HEK293 (cell line): ENCODE results near the gene NFIX.
"Not testable (repeated sequence)": the region's sequence is repeated elsewhere in the genome, so short reads cannot be mapped to it uniquely, and the experiment has no call there.

Experiments
- CTCF ChIA-PET: fragments of 350-600 bp; formaldehyde crosslinking; extraction: SDS; loops from one replicate; lab custom pipeline; 2021; ENCODE audit warnings: antibody characterized with exemption; lab: Yijun Ruan, JAX
- POLR2A ChIA-PET: fragments of 300-600 bp; formaldehyde crosslinking; extraction: SDS; loops from one replicate; lab custom pipeline; 2020; ENCODE audit warnings: antibody characterized with exemption, inconsistent platforms; lab: Yijun Ruan, JAX
- H3K27ac ChIP-seq: fragments of 200-500 bp; sonication (Bioruptor generic); 2 replicates; pipeline ENCODE4 v1.5.1; 2014; ENCODE audit warnings: low read depth, low read length, control low read depth, inconsistent platforms; ENCODE audit errors: extremely low read depth
- H3K36me3 ChIP-seq, 2 experiments: fragments of 200-500 bp in 1 of 2; sonication (Bioruptor generic) in 1 of 2; 1 replicate in 1 of 2; 2 replicates in 1 of 2; pipeline ENCODE4 v1.5.1; 2014 to 2017; ENCODE audit warnings: inconsistent platforms in 2 of 2, low read length in 2 of 2; ENCODE audit not compliant: control insufficient read depth in 2 of 2, insufficient read depth in 1 of 2
- H3K4me1 ChIP-seq: fragments of 200-500 bp; sonication (Bioruptor generic); 2 replicates; pipeline ENCODE4 v1.5.1; 2014; ENCODE audit warnings: mild to moderate bottlenecking, low read length, inconsistent platforms; ENCODE audit not compliant: control insufficient read depth, insufficient read depth
- H3K4me3 ChIP-seq: 2 replicates; pipeline ENCODE4 v1.5.1; 2011; ENCODE audit warnings: low read depth, mild to moderate bottlenecking, control low read depth, low read length, moderate library complexity
- H3K9me3 ChIP-seq: fragments of 200-500 bp; sonication (Bioruptor generic); 2 replicates; pipeline ENCODE4 v1.5.1; 2014; ENCODE audit warnings: low read depth, low read length, inconsistent platforms; ENCODE audit not compliant: control insufficient read depth, insufficient read depth
- BCL11B ChIP-seq: fragments of 450-650 bp; formaldehyde crosslinking; IDR thresholded peaks from 2 replicates; pipeline ENCODE4 v1.5.1; 2016; ENCODE audit warnings: low read depth, missing biosample characterization, missing genetic modification characterization
- GLIS1 ChIP-seq: fragments of 450-650 bp; formaldehyde crosslinking; IDR thresholded peaks from 2 replicates; pipeline ENCODE4 v1.5.1; 2016; ENCODE audit warnings: missing biosample characterization, missing genetic modification characterization
- HOXA7 ChIP-seq: sonication (generic); formaldehyde crosslinking; IDR thresholded peaks from 2 replicates; pipeline ENCODE4 v1.8.1; 2022; ENCODE audit warnings: missing genetic modification reagents, borderline replicate concordance
- PRDM1 ChIP-seq: fragments of 450-650 bp; formaldehyde crosslinking; IDR thresholded peaks from 2 replicates; pipeline ENCODE4; 2016; ENCODE audit warnings: missing biosample characterization, missing genetic modification characterization
- PRDM2 ChIP-seq: fragments of 450-650 bp; formaldehyde crosslinking; IDR thresholded peaks from 2 replicates; pipeline ENCODE4 v1.5.1; 2016; ENCODE audit warnings: missing biosample characterization, missing genetic modification characterization, borderline replicate concordance
- ZIC2 ChIP-seq: fragments of 450-650 bp; formaldehyde crosslinking; IDR thresholded peaks from 2 replicates; pipeline ENCODE4 v1.5.1; 2016; ENCODE audit warnings: missing biosample characterization, missing genetic modification characterization
- ZNF148 ChIP-seq: fragments of 450-650 bp; formaldehyde crosslinking; IDR thresholded peaks from 2 replicates; pipeline ENCODE4 v1.5.0; 2017; ENCODE audit warnings: missing biosample characterization, missing genetic modification characterization, borderline replicate concordance
- ZNF174 ChIP-seq: fragments of 450-650 bp; formaldehyde crosslinking; IDR thresholded peaks from 2 replicates; pipeline ENCODE4 v1.5.0; 2017; ENCODE audit warnings: missing biosample characterization, mild to moderate bottlenecking, missing genetic modification characterization
- ZNF341 ChIP-seq: fragments of 450-650 bp; formaldehyde crosslinking; IDR thresholded peaks from 2 replicates; pipeline ENCODE4; 2016; ENCODE audit warnings: low read depth, missing biosample characterization, missing genetic modification characterization
- ZNF473 ChIP-seq: fragments of 450-650 bp; formaldehyde crosslinking; IDR thresholded peaks from 2 replicates; pipeline ENCODE4 v1.5.1; 2017; ENCODE audit warnings: missing biosample characterization, missing genetic modification characterization
- ZNF658 ChIP-seq: fragments of 450-650 bp; formaldehyde crosslinking; IDR thresholded peaks from 2 replicates; pipeline ENCODE4; 2016; ENCODE audit warnings: missing biosample characterization, missing genetic modification characterization
- ZSCAN5A ChIP-seq: fragments of 450-650 bp; formaldehyde crosslinking; IDR thresholded peaks from 2 replicates; pipeline ENCODE4 v1.5.1; 2016; ENCODE audit warnings: missing biosample characterization, missing genetic modification characterization

The NFIX gene

GRCh38 chr19:12954612-12954962 is 40.7 kb upstream of the NFIX start:
- POLR2A ChIA-PET = interaction anchor here (1.0 to 4.9 kb wide), 6 partner anchors 8 to 64 kb away, joined by 3 to 21 read pairs (median 9); partner anchors contain the start of genes CALR, FARSA, GCDH and RAD23A
- TF ChIP-seq ZNF658 (tag by site-specific recombination) (no peak), ZNF174 (no peak), ZNF473 (no peak), ZSCAN5A (tag by site-specific recombination) (no peak), ZIC2 (tag by site-specific recombination) (peak; percentile 41), PRDM1 (tag by site-specific recombination) (peak; percentile 63), PRDM2 (tag by site-specific recombination) (no peak)
- TF ChIP-seq, all 188 proteins: peak for 2
- H3K4me3 ChIP-seq = no peak overlapping the region
- CTCF ChIA-PET = interaction anchor here (0.5 to 5.5 kb wide), 3 partner anchors 12 to 74 kb away, joined by 3 to 48 read pairs (median 3); no protein-coding TSS in a partner anchor
- H3K9me3 ChIP-seq = no peaks in the 10 kb centered on the region
- H3K36me3 ChIP-seq = peaks cover 34 to 53% of the 10 kb centered on the region in 2 experiments
- H3K4me1 ChIP-seq = peaks cover 10% of the 10 kb centered on the region
- peak overlapping the region; percentile 59 for H3K27ac ChIP-seq

- TF ChIP-seq BCL11B (tag by site-specific recombination) = 0 out of 2 replicates have a peak, but pooled peaks have one; percentile 60
- ChIA-PET POLR2A (interaction anchor here (1.0 to 3.8 kb wide), 6 partner anchors 9 to 68 kb away, joined by 3 to 18 read pairs (median 6); partner anchors contain the start of gene FARSA), CTCF (interaction anchor here (0.7 to 5.5 kb wide), 2 partner anchors 8 to 11 kb away, joined by 4 to 48 read pairs; no protein-coding TSS in a partner anchor)
- peaks cover 10% of the 10 kb centered on the region for H3K4me1 ChIP-seq
- peak overlapping the region; percentile 63 for H3K27ac ChIP-seq
- H3K9me3 ChIP-seq = not testable (repeated sequence)
- H3K36me3 ChIP-seq = peaks cover 27 to 45% of the 10 kb centered on the region in 2 experiments
- peak overlapping the region; percentile 74; the same call in 1 of the 2 replicates for H3K4me3 ChIP-seq
These were observed 39.7 kb upstream of the NFIX start for GRCh38 chr19:12955575-12955974.

GRCh38 chr19:12955996-12956395 is 39.3 kb upstream of the NFIX start:
- no peaks in the 10 kb centered on the region for H3K9me3 ChIP-seq
- POLR2A ChIA-PET = interaction anchor here (1.0 to 3.8 kb wide), 5 partner anchors 9 to 68 kb away, joined by 3 to 18 read pairs (median 5); partner anchors contain the start of gene FARSA
- peak overlapping the region; percentile 63; the same call in 1 of the 2 replicates for H3K27ac ChIP-seq
- peak overlapping the region; percentile 74 for H3K4me3 ChIP-seq
- peaks cover 23 to 41% of the 10 kb centered on the region in 2 experiments for H3K36me3 ChIP-seq
- CTCF ChIA-PET = interaction anchor here (0.7 to 5.5 kb wide), 2 partner anchors 8 to 10 kb away, joined by 4 to 48 read pairs; no protein-coding TSS in a partner anchor
- peaks cover 10% of the 10 kb centered on the region for H3K4me1 ChIP-seq
- TF ChIP-seq ZNF148 (tag by site-specific recombination) (no peak), ZNF341 (tag by site-specific recombination) (peak; percentile 50), GLIS1 (tag by site-specific recombination) (0 out of 2 replicates have a peak, but pooled peaks have one; percentile 4), HOXA7 (CRISPR knock-in tag) (no peak)
- TF ChIP-seq, all 188 proteins: peak for 2
